ENCODE data around the gene PRDM12. TPM values are rescaled to one million over a fixed set of nuclear protein-coding genes. Genes with fewer than 3 reads are reported as not detected.

The PRDM12 gene
- total and polyA plus RNA-seq, 2 of the 8 experiments (the other 6 are each of a cell fraction or from before 2014, with no cell fraction given): 0.14 to 0.22 TPM

- TF ChIP-seq RNF2 (IDR thresholded peaks at IDR 0.05; ENCODE audit: borderline replicate concordance, low read depth, low read length, missing control alignments, poor library complexity, severe bottlenecking): no peak
- TF ChIP-seq, protein P1, sequence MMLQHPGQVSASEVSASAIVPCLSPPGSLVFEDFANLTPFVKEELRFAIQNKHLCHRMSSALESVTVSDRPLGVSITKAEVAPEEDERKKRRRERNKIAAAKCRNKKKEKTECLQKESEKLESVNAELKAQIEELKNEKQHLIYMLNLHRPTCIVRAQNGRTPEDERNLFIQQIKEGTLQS (IDR thresholded peaks at IDR 0.05; ENCODE audit: insufficient read depth, low read depth, low read length): no peak
- no peak for TF ChIP-seq SP2 (IDR thresholded peaks at IDR 0.05; ENCODE audit: low read length)
- no peak for TF ChIP-seq SIRT6 (IDR thresholded peaks at IDR 0.05; ENCODE audit: low read length)
- TF ChIP-seq TAF1 (IDR thresholded peaks at IDR 0.05; ENCODE audit: low read depth, low read length): no peak
- TF ChIP-seq RBBP5 (IDR thresholded peaks at IDR 0.05; ENCODE audit: borderline replicate concordance, low read depth, low read length): no peak
- TF ChIP-seq SIN3A (conservative IDR thresholded peaks at IDR 0.05 in 1 of 2, IDR thresholded peaks at IDR 0.05 in 1 of 2; ENCODE audit: low read depth in 1 of 2, low read length in 2 of 2): no peak
- TF ChIP-seq HDAC6 (IDR thresholded peaks at IDR 0.05; ENCODE audit: low read depth, low read length): no peak
Measured at GRCh38 chr9:130634191-130634768, 30.1 kb upstream of the PRDM12 start (continued).
